Epidermal melanocyte (primary cell): ENCODE measurements around the gene COL6A2.
A peak's percentile ranks its signal among the peaks of the same experiment; 100 is the strongest.
"Not testable (repeated sequence)": the region's sequence is repeated elsewhere in the genome, so short reads cannot be mapped to it uniquely, and the experiment has no call there.

Experiments
- DNase-seq: peaks from one replicate; pipeline ENCODE4 v3.0.0; 2011; ENCODE audit warnings: low spot score; ENCODE audit not compliant: insufficient read length

Gene COL6A2

DNA sequence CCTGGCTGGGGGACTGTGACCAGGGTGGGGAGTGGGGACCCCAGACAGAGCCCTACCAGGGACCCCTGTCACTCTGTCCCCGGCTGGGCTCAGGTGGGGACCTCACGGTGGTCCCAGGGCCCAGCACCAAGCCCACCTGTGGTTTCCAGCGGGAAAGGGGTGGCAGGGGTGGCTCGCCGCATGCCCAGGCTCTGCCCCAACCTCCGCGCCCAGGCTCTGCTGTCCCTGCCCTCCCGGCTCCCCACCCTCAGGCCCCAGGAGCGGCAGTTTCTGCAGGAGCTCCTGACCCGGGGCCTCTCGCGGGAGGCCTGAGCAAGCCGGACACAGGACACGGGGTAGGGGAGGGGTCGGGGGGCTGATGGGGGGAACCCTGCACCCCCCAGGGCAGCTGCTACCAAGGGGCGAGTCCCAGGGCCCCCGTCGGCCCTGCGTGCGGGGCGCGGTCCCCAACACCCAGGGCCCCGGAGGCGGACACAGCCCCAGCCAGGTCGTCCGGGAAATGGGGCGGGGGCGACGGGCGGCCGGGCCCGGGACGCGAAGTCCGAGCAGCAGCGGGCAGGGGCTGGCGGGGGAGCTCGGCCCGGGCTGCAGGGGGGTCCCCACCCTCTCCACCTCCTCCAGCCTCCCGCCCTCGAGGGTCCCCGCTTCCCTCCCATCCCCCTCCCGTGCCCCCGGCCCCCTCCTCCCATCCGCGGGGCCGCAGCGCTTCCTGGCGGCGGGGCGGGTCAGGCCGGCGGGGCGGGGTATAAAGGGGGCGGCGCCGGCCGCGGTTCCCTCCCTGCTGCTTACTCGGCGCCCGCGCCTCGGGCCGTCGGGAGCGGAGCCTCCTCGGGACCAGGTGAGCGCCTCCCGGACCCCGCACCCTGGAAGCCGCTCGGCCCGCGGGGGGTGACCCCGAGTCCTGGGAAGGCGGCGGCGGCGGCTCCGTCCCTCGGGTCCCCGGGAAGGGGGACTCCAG is at the start of gene COL6A2:
COL6A2 (plus strand) TSS at position 777 of the 958 bp plus-strand sequence.
- peak; percentile 79 for DNase-seq

DNA sequence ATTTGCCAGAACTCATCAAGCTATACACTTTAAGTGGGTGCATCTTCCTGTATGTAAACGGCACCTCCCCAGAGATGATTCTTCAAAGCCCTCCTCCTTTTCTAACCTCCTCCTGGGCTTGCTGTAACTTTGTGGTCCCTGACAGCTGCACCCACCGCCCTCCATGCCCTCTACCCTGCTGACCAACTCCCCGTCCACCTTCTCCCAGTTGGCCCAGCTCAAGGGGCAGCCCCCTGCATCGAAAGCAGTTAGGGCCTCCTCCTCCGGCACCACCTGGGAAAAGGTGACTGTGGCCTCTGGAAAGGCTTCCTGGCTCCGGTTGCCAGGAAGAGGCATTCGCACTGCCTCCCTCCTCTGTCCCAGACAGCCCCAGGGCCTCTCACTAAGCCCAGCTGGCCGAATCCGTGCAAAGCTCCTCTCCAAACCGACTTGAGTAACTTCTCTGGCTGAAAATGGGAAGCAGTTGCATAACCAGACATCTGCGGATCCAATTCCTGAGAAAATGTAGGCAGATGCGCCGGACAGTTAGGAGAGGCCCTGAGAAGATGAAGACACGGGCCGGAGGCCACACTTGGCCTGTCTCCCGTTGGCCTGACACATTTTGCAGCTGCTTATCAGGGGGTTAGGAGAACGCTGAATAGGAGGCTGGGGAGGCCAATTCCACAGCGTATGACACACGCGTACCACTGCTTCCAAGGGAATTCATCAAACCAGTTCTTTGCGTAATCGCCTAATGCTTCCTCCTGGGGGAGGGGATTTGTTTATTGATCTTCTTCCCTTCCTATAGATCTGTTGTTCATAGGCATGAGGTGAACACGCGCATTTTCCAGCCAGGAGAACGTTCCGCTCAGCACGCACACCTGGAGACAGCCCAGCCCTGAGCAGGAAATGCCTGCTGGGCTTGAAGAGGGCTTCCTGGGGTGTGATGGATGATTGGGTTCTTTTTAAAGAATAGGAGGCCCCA is 48.7 kb upstream of the COL6A2 start:
- peak; percentile 48 for DNase-seq

DNA sequence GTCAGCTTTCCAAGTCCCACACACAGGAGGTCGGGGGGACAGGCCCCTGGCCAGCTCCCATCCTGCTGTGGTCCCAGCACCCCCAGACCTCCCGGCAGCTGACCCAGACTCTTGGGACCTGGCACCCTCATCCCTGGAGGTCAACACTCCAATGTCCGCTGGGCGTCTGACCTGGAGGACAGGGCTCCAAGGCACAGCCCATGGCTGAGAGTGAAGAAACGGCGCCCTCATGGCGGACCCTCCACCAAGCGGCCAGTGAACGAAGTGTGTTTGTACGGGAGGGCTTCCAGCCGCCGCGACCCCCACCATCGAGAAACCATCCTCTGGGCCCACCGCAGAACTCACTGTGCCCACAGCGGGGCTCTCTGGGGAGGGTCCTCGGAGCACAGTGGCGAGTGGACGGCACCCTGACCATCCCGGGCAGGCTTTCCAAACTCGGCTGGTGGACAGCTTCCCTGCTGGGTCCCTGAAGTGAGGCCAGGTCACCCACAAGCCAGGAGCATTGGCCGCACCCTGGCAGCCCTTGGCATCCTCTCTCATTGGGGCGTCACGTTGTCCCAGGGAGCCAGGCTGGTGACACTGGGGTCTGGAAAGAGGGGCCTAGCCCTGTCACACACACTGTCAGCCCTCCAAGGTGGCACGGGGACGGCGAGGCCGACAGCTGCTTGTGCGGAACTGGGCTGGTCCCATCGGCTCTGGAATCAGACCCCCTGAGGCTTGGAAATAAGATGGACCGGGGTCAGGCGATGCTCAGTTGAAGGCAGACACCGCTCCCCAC is 47.8 kb upstream of the COL6A2 start:
- no peak for DNase-seq

GRCh38 chr21:46050668-46051378 is 47.1 kb upstream of the COL6A2 start:
- no peak for DNase-seq

GRCh38 chr21:46051379-46051770 is 46.5 kb upstream of the COL6A2 start:
- DNase-seq, result no peak

GRCh38 chr21:46051821-46052675 is 45.9 kb upstream of the COL6A2 start:
- no peak for DNase-seq

DNA sequence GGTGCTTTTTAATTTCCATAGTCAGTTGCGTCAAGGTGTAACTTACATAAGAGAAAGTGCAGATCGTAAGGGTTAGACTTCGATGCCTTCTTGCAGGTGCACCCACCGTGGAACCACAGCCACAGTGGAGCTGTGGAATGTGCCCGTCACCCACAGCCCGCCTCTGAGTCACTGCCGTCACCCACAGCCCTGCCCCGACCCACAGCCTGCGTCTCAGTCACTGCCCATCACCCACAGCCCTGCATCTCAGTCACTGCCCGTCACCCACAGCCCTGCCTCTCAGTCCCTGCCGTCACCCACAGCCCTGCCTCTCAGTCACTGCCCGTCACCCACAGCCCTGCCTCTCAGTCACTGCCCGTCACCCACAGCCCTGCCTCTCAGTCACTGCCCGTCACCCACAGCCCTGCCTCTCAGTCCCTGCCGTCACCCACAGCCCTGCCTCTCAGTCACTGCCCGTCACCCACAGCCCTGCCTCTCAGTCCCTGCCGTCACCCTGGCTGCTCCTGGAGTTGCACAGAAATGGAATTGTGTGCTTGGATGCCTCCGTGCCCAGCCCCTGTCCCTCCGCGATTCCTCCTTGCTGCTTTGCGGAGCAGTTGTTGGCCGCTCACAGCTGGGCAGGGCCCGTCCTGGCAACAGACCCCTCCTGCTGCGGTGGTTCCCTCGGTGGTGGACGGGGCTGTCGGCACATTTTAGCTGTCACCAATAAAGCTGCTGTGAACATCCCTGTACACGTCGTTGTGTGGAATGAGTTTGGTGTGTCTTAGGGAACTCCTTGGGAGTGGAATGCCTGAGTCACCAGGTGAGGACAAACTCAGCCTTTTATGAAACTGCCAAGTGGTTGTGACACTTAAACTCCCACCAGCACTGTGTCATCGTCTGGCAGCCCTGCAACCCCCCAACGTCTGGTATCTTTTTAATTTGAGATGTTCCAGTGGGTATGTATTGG is 44.9 kb upstream of the COL6A2 start:
- DNase-seq, result no peak

DNA sequence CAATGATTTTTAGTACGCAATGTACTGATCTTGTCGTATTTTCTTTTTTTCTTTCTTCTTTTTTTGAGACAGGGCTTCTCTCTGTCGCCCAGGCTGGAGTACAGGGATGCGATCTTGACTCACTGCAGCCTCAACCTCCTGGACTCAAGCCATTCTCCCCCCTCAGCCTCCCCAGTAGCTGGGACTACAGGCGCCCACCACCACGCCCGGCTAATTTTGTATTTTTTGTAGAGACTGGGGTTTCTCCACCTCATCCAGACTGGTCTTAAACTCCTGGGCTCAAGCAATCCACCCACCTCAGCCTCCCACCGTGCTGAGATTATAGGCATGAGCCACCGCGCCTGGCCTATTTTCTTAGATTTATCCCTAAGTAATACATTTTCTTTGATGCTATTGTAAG is 43.9 kb upstream of the COL6A2 start:
- no peak for DNase-seq

DNA sequence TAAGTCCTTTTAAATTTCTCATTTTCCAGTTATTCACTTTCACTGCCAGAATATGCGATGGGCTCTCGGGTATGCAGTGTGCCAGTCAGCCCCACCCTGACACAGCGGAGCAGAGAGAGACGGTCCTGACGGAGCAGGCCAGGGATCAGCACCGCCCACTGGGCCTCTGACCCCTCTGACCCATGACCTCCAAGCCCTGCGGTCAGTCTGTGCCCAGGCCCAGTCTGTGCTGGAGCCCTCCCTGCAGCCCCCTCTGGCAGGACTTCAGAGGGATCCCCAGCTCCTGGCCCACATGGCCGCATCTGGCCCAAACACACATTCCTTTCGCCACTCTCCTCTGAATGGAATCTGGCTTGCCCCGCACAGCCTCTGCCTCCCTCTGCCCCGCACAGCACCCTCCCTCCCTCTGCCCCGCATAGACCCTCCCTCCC is 43.4 kb upstream of the COL6A2 start:
- DNase-seq, result no peak

- DNase-seq, result no peak
These were observed 42.0 kb upstream of the COL6A2 start for GRCh38 chr21:46055863-46056281.

- no peak for DNase-seq
These were observed 41.4 kb upstream of the COL6A2 start for GRCh38 chr21:46056450-46056903.

GRCh38 chr21:46057111-46057709 is 40.7 kb upstream of the COL6A2 start:
- DNase-seq, result no peak

- DNase-seq, result no peak
These were observed 40.1 kb upstream of the COL6A2 start for GRCh38 chr21:46057710-46058241.

DNA sequence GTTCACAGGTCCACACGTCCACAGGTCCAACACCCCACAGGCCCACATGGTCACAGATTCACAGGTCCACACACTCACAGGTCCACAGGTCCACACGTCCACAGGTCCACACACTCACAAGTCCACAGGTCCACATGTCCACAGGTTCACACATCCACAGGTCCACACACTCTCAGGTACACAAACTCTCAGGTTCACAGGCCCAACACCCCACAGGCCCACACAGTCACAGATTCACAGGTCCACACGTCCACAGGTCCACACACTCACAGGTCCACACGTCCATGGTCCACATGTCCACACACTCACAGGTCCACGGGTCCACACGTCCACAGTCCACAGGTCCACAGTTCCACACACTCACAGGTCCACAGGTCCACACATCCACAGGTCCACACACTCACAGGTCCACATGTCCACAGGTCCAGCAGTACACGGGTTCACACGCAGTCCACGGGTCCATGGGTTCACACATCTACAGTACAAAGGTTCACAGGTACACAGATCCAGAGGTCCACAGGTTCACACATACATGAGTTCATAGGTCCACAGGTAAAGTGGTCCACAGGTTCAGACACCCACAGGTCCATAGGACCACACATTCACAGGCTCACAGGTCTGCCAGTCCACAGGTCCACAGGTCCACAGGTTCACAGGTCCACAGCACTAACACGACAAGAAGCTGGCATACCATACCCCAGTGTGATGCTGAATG is 39.3 kb upstream of the COL6A2 start:
- DNase-seq, result no peak

DNA sequence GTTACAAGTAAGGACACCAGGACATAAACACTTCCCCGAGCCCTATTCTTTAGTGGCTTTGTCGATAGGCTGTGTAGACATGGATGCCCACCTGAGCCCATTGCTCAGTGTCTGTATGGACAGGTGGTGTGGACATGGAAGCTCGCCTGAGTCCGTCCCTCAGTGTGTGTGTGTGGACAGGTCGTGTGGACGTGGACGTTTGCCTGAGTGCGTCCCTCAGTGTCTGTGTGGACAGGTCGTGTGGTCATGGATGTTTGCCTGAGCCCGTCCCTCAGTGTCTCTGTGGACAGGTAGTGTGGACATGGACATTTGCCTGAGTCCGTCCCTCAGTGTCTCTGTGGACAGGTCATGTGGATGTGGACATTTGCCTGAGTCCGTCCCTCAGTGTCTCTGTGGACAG is 38.7 kb upstream of the COL6A2 start:
- DNase-seq, result no peak

GRCh38 chr21:46059711-46060455 is 38.0 kb upstream of the COL6A2 start:
- not testable (repeated sequence) for DNase-seq
